DMS153 treated with DMSO at 0.1 percent for 48 hours (cell line): Measurements from ENCODE around the gene MACC1.

Experiments
- DNase-seq: peaks from one replicate; lab custom pipeline; 2025; ENCODE audit not compliant: unreplicated experiment; lab: John Stamatoyannopoulos, UW

The MACC1 gene, protein sequence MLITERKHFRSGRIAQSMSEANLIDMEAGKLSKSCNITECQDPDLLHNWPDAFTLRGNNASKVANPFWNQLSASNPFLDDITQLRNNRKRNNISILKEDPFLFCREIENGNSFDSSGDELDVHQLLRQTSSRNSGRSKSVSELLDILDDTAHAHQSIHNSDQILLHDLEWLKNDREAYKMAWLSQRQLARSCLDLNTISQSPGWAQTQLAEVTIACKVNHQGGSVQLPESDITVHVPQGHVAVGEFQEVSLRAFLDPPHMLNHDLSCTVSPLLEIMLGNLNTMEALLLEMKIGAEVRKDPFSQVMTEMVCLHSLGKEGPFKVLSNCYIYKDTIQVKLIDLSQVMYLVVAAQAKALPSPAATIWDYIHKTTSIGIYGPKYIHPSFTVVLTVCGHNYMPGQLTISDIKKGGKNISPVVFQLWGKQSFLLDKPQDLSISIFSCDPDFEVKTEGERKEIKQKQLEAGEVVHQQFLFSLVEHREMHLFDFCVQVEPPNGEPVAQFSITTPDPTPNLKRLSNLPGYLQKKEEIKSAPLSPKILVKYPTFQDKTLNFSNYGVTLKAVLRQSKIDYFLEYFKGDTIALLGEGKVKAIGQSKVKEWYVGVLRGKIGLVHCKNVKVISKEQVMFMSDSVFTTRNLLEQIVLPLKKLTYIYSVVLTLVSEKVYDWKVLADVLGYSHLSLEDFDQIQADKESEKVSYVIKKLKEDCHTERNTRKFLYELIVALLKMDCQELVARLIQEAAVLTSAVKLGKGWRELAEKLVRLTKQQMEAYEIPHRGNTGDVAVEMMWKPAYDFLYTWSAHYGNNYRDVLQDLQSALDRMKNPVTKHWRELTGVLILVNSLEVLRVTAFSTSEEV

DNA sequence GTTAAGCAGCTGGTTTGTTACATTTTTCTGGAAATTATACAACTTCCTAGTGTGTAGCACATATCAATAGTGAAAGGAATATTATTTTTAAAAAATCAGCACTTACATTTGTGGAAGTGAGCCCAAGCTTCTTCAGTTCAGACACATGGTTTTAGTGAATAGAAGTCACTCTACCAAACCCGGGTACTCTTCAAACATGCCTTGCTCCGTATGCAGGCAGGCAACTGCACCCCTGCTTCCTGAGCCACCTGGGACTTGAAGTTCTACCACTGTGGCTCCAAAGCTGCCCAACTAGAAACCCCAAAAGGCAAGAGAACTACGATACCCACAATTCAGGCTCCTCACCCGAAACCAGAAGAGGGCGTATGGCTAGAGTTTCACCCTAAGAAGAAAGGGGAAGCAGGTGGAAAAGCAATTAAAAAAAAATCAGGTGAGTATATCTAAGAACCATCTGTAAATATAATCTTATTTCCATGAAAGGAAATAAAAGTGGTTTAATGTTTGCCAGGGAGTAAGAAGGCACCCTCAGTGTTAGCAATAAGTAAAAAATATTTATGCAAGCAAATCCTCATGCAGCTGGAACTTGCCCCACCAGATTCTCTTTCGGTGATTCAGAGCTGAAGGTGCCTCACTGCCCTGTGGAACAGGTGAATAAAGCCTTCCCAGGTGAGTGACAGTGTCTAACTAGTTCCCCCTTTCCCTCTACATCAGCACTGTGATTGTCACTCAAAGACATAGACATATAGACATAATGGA is at the start of gene MACC1:
Gene MACC1 (minus strand): TSS at position 192 of the 756 bp plus-strand sequence. CDS start 55,522 bp downstream, outside the sequence.
- DNase-seq: peak; percentile 98

DNA sequence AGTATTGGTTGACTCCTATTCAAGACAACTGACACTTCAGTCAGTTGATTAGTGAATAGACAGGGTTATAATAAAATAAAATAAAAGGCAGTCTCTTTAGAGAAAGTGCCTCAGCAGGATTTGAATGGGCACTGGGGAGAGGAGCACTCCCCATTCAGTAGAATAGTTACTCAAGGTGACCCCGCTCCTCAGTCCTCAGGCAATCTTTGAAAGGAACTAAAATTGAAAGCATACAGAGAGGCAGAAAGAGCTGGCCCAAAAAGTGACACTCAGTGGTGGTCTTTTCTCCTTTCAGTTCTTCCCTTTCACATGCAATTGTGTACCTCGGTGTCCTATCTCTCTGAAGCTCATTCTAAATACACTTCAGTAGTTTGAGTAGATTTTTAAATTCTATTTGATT is 47.4 kb upstream of the MACC1 start:
- no peak for DNase-seq

DNA sequence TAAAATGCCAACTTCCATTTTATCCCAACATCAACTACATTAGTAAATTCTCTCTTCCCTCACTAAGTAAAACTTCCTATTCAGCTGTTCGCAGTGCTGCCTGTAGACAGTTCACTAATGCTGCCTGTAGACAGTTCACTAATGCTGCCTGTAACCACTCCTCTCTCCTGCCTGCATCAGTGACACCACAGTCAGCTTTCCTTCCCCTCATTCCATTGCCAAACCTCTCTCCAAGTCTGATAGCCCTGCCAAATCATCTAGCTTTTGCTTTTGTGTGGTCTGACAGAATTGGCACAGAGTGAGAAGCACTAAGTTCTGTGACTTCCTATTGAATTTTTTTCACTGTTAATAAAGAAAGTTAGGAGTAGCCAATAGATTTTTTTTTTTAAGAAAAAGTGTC is 43.0 kb upstream of the MACC1 start:
- DNase-seq: no peak

DNA sequence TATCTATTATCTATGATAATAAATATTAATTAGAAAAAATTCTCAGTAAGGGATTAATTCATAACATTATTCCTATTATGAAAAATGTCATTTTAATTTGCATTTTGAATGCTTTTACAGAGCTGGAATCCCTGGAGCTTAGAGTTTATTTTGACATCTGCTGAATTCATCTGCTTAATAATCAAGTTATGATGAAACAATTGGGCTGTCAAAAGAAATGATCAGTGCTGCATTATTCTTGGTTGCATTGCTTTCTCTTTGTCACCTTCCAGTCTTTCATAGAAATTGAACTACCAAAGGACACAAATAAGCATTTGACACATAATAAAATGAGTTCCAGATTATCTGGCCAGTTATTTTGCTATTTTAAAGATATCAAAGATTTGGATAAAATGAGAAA is 40.0 kb upstream of the MACC1 start:
- no peak for DNase-seq

DNA sequence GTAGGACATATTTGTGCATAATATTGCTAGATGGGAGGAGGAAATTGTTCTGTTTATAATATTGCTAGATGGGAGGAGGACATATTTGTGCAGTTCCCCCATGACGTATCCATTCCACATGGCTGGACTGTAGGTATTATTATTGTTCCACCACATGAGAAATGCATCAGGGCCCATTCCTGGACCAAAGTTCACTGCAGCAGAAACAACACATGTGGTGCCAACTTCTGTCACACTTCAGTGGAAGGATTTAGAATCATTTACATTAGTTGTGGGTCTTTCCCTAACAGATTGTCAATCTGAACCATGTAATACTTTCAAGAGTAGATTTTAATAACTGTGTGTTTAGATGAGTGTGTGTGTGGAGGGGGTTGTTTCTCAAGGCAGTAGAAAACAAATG is 32.7 kb upstream of the MACC1 start:
- DNase-seq: no peak

DNA sequence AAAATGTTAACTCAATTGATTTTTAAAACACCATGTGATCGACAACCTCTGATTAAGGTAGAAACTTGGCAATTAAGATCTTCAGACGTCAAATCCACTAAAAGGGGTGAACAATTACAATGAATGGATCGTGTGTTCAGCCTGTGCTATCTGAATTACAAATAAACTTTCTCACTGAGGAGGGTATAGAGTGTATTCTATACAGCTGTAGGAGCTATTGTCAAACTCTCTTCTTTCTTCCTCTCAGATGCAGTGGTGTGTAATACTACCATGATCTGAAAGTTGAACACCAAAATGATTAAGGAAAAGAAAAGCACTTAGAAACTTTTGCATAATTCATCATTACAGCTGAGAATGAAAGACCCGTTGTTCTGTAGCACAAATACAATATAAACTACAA is 32.2 kb upstream of the MACC1 start:
- DNase-seq: no peak

DNA sequence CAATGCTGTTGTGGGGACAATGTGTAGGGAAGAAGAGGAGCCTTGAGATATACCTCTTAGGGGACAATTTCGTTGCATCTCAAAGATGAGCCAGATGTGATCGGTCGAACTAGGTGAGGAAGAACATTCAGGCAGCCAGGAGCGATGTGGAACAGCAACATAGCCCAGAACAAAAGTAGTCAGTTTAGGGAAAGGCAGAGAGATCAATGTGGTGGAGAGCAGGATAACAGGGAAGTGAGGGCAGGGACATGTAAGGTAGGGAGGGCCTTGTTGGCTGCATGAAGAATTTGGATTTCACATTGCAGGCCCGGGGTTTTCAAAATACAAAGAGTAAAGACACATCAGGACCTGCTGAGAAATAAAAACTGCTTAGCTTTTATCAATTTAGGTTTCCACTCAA is 29.1 kb upstream of the MACC1 start:
- no peak for DNase-seq

DNA sequence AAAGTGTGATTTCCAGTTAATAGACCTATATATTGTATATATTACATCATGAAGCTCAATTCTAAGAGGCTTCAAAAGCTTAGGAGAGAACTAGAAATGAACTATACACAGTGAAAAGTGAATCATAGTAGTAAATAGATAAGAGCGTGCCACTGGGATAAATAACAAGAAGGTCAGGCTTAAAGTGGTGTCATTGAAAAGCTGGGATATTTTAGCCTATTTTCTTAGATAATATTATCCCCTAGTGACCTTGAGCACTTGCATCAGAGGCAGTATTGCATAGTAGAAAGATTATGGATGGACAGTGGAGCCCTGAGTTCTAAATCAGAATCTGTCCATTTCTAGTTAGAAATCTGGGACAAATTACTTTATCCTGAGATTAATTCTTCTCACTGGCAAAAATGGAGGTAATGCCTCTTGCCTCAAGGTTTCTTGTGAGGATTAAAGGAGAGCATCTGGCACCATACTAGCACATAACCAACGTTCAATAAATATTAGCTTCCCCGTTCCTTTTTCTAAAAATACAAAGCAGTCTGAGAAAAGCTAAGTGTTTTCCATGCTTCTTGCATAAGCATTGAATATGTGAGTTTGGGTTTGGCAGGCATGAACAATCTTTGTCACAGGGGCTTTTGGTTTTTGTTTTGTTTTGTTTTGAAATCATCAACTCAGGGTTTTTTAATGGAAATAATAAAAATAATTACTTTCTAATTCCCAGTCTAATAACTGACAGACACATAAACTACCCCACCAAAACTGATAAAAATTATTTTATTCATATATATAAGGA is 27.3 kb upstream of the MACC1 start:
- DNase-seq: no peak

DNA sequence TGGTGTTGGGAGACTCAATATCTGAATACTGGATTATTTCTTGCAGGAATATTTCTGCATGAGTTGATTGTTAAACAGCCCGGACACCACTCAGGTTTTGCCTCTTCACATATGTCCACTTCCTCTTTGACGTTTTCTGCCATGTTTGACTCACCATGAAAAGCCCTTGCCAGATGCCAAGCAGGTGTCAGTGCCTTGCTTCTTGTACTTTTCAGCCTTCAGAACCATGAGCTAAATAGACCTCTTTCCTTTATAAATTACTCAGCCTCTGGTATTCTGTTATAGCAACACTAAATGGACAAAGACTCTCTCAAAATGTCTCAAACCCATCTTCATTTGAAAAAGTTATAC is 24.7 kb upstream of the MACC1 start:
- DNase-seq: no peak

DNA sequence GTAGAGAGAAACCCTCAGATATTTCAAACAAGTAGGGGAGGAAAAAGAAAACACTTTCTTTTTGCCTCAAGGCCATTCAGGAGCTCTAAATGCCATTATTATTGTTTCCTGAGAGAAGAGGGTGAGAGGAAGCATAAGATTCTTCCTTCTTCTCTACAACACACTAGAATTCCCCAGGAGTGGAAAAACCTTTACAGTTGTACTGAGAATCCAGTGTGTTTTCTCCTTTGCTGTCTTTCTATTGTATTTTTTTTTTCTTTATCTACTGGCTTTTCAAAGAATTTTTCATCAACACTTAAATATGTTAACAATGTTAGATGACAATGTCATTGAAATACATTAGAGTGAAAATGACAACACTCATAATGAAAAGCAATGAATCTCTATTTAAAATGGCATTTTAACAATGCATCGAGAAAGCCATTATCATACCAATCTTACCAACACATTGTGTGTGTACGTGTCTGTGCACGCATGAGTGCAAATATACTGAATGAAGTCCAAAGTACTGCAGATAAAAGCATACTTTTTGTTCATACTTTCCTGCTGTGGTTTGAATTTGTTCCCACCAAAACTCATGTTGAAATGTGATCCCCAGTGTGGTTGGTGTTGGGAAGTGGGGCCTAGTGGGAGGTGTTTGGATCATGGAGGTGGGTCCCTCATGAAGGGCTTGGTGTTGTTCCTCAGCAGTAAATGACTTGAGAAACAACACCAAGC is 24.2 kb upstream of the MACC1 start:
- DNase-seq: peak; percentile 58

DNA sequence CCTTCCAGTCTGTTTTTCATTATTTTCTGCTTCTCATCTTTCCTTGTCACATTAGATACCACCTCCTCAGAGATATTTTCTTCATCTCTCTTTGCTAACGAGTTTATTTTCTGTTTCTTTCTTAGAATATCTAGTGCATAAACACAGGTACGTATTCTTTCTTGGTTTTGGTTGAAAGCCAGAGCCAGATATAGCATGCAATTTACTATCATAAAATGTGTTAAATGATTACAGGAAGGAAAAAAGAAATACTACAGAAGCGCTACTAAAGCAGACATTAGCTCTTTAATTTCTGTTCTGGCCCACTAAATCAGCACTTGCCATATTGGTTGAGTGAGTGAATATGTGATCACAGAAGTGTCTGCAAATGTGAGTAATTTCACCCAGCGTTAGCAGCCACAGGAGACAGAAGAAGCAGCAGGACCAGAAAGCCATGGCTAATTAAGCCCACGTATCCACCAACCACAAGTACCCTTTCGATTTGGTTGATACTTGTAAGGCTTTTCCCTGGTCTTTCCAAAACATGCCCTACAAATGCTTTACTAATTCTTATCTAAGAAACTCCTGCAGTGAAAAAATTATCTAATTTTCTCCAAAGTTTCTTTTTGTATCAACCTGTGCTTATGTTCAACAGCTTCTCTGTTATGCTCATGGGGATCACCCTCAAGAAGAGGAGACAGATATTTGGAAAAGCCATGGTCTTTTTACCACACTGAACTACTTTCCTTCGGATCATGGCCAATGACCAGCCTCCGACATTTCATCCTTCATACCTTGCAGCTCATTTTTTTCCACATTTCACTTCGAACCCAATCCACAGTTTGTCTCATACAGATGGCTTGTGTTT is 23.1 kb upstream of the MACC1 start:
- no peak for DNase-seq

DNA sequence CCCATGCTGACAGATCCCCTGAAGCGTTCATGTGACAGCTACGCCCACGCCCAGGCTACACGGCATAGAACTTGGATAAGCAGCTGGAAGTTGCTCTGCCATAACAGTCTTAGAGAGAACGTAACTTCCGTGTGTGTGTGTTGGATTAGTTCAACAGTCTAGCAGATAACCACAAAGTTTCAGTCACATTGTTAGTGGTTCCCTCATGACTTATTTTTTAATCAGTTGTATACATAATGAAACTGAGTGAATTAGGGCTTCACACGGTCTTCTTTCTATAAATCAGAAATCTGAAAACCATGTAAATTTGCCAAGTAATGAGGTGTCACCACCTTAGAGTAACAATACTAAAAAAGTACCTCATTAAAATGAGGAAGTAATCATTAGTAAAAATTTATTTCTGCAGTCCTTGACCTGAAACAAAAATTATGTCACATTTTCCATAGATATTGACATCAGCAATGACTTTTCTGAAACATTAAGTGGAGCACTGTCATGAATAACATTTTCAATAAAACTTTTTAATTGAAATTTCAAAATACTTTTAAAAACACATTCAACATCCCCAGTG is 21.7 kb upstream of the MACC1 start:
- no peak for DNase-seq

DNA sequence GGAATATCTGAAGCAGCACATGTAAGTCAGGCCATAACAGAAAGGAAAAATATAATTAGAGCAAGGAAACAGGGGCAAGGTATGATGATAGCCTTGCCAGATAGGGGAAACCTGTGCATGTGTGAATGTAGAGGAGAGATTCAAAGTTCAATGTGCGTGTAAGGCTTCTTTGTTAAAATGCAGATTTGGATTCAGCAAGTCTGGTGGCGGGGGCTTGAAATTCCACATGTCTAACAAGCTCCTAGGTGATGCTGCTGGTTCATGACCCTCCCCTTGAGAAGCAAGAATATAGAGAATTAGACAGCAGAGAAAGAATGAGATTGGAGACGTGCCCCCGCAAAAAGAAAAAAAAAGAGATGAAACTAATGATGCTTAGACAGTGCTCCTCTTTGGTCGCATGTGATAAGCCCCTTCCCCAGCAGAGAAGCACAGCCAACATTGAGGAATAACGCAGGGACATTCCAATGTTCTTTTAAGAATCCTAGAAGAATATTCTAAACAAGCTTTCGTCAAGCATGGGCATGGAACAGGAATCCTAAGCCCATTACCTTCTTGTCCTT is 21.1 kb upstream of the MACC1 start:
- no peak for DNase-seq

DNA sequence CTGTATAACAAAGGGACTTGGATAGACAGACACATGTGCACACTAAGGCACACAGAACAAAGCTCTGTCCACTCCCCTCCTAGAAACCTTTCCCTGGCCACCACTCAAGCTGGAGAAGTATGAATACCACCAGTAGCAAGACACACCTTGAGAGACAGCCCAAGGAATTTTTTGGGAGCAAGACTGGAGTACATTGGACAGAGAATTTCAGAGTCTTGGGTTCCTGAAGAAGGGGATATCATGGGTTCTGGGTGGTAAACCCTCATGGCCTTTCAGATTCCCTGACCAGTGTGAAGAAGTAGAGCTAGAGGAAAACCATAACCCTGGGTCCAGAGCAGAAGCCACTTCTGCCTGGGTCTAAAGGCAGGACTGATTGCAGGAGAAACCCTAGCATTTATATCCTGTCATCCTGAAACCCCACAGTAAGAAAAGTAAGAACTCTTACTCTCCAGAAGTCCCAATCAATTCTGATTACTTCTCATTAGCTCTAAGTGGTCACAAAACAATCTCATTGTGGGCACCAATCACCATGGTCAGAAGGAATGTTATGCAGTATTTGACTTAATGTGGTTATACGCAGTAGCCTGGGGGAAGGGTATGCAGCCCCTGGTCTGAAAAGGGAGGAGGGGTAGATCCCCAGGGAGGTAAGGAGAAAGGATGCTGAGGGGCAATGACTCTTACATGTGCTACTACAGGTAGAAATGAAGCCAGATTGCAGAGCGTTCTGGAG is 20.4 kb upstream of the MACC1 start:
- DNase-seq: no peak

DNA sequence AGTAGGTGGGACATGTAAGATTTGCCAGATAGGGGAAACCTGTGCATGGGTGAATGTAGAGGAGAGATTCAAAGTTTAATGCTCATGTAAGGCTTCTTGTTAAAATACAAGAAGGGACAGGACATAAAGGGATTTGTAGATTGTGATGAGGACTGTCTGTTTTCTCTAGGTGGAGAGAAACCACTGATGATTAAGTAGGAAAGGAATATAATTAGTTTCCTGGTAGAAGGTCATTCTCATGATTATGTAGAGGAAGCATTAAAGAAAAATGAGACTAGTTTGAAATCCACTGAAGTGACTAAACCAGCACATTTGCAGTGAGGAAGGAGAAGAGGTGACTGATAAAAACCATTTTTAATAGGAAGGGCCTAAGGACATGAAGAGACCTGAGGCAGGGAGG is 19.6 kb upstream of the MACC1 start:
- DNase-seq: no peak

DNA sequence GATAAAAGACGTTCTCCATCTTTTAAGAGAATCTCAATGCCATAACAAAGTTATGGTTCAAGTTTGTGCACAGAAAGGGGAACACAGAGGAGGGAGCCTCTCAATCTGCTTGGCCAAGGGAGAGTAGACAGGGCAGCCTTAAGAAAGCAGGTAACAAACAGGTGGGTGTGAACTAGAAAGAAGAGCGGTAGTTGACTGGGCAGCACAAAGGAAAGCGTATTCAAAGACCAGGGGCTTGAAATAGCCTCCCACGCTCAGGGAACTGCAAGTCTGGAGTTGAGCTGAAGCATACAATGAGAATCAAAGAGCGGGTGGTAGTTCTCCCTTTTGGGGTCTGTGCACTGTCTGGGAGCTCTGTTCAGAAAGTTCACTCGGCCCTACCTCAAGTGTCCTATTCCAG is 18.9 kb upstream of the MACC1 start:
- DNase-seq: no peak

DNA sequence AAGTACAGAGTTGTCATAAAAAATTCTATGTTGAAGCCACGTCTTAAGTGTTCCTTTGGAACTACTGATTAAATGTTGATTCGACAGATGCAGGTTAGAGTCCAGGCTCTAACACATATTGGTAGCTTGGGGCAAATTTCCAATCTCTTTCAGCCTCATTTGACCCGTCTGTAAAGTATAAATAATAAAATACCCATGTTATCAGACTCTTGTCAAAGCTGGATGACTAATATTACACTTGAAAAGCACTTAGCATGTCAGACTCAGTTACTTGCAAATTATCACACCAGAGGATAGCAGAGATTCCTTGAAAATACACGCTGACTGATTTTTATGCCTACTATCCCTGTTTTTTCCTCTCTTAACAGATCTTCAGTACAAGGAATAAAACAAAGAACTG is 18.1 kb upstream of the MACC1 start:
- DNase-seq: no peak

DNA sequence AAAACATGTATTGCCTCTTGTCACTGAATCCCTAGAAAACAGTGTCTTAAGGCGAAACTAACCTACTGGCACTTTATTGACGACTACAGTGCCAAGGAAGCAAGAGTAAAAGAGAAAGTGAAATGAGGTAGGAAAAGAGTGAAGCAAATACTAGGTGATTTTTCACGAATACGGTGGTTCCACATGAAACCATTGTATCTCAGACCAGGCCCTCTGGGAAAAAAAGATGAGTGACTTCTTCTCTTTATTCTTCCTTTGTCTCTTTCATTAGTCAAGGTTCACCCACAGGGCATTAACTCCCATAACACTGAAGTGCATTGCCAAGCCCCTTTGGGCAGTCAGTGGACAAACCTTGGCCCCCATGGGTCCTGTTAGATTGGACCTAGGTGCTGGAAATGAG is 16.2 kb upstream of the MACC1 start:
- DNase-seq: no peak
